CD4-positive, alpha-beta T cell treated with Interleukin-21 for 1 hour (primary cell): ENCODE measurements around the gene DHCR24.
"Not testable (repeated sequence)": the region's sequence is repeated elsewhere in the genome, so short reads cannot be mapped to it uniquely, and the experiment has no call there.

ENCODE experiments used
- DNase-seq: peaks from one replicate; pipeline ENCODE4 v3.0.0-alpha.2; 2020

DHCR24 gene

GRCh38 chr1:54885807-54886723 lies 930 bp downstream of the DHCR24 start:
- no peak for DNase-seq

DNA sequence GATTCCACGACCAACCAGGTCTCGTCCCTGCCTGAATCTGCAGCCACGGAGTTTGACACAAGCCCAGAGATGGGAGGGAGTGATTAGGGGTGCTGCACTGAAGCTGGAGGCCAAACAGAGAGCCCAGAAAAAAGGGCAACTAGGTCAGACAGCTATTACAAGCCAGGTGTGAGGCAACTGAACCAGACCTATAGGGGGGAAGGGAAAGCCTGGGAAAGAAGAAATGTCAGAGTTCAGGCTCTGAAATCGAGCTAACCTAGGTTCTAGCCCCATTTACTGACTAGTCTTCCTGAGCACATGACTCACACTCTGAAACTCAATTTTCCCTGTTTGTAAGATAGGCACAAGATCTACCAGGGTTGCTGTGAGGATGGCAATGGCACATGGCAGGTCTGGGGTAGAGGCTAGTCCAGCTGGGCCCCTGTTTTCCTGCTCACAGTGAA lies 1.7 kb downstream of the DHCR24 start:
- no peak for DNase-seq

DNA sequence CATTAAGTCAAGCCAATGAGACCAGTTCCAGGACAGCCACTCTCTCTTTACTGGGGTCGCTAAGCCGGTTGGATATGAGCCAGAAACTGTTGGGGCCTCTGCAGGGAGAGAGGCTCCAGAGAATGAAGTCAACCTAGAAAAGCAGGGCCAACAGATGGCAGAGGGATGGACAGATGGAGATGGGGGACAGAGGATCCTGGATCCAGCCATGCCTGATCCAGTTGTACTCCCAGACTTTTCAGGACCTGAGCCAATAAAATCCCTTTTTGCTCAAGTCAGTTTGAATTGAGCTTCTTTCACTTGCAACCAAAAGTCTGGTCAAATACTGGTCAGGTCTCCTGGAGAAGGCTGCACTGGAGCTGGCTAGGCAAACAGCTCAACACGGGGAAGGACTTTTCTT lies 2.2 kb downstream of the DHCR24 start:
- DNase-seq = no peak

DNA sequence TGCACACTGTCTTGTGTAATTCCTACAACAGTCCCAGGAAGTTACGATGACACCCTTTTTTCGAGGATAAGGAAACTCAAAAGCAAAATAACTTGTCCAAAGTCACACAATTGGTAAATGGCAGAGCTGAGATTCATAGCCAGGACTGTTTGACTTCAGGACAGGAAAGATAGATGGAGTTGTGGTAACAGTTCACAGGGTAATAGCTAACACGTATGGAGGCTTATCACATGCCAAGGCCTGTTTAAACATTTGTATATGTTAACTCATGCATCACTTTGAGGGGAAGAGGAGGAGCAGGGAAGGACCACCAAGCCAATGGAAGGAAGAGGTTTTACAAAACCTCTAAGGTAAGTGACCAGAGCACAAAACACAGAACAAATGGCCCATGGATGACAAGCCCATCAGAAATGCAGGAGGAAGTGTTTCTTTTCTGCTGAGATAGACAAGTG lies 2.8 kb downstream of the DHCR24 start:
- DNase-seq = no peak

DNA sequence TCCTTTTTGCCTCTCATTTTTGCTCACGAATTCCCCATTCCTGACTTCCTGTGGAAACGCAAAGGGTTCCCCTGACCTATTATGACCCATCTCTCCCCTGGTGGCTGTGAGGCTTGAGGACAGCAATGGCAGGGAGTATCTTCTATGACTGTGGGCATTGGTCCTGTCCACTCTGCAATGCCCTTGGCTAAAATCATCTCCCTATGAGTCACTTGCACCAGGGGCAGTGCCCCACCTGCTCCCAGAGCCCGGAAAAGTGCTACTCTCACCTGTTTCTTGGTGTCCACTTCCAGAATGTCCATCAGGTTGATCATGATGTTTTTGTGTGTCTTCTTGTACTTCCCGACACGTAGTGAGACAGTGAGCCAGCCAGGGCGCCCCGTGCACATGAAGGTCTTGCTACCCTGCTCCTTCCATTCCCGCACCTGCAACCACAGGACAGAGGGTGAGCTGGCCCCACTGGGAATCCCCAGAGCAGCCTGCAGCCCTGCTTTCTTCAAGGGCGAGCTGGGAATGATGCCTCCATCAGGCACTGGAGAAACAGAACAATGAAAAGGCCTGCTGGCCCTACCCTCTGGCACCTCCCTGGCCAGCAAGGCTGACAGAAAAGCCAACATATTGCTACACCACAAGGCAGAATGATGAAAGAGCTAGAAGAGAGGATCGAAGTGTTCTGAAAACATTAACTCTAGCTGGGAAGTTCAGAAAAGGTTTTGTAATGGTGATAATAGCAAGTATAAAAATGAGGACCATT lies 3.5 kb downstream of the DHCR24 start:
- no peak for DNase-seq

- no peak for DNase-seq
These were observed 4.5 kb downstream of the DHCR24 start for GRCh38 chr1:54882519-54882918.

GRCh38 chr1:54881604-54882003 lies 5.4 kb downstream of the DHCR24 start:
- DNase-seq = not testable (repeated sequence)

- no peak for DNase-seq
These were observed 7.1 kb downstream of the DHCR24 start for GRCh38 chr1:54879872-54880271.

DNA sequence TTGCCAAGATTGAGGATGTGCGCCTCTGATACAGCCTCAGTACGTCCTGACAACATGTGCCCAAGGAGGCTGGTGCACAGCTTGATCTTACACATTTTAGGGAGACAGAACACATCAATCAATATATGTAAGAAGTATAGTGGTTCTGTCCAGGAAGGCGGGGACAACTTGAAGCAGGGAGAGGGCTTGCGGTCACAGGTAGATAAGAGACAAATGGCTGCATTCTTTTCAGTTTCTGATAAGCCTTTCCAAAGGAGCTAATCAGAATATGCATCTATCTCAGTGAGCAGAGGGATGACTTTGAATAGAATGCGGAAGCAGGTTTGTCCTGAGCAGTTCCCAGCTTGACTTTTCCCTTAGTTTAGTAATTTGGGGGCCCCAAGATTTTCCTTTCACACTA lies 10.2 kb downstream of the DHCR24 start:
- DNase-seq = no peak

GRCh38 chr1:54875000-54875399 lies 12.0 kb downstream of the DHCR24 start:
- DNase-seq = no peak

GRCh38 chr1:54874079-54874830 lies 12.7 kb downstream of the DHCR24 start:
- no peak for DNase-seq

DNA sequence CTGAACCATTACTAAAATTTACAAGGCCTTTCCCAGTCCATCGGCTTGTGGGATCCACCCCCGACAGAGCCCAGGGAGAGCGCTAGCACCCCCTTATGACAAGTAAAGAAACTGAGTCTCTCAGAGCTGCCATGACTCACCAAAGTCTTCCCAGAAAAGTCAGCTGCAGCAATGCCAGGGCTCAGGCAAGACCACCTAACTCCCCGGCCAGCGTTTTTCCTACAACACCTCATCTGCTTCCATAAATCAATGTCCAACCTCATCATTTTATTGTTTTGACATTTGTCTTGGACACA lies 15.0 kb downstream of the DHCR24 start:
- DNase-seq = no peak

GRCh38 chr1:54871275-54872035 lies 15.5 kb downstream of the DHCR24 start:
- DNase-seq = no peak

DNA sequence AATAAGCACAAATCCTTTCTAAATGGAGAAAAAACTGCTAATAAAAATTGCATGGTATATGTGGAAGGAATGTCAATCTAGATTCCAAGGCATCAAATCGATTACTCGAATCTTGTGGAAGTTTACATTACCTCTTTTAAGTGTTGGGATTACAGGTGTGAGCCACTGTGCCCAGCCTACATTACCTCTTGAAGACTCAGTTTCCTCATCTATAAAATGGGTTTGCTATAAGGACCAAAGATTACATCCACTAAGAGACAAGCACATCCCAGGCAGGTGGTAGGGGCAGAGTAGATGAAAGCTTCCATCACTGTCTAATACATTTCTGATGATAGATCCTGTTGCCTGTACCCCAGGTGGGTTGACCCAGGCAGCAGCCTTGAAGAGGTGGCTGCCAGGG lies 16.1 kb downstream of the DHCR24 start:
- no peak for DNase-seq

DNA sequence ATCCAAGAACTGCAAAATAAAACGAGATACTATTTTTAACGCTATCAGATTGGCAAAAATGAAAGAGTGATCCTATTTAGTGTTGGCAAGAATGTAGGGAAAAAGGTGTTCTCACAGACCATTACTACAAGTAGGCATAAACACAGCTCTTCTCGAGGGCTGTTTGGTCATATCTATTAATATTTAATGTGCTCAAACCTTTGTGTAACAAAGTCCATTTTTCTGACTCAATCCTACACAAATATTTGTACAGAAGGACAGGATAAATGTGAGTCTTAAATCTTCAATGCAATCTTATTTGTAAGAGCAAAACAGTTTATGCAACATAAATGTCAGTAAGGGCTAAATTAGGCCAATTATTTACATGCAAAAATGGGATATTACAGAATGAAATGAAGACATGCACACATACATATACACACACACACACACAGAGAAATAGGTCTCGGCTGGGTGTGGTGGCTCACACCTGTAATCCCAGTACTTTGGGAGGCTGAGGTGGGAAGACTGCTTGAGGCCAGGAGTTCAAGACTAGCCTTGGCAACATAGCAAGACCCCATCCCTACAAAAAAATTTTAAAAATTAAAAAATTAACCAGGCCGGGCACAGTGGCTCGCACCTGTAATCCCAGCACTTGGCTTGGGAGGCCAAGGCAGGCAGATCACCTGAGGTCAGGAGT lies 17.7 kb downstream of the DHCR24 start:
- DNase-seq = no peak

DNA sequence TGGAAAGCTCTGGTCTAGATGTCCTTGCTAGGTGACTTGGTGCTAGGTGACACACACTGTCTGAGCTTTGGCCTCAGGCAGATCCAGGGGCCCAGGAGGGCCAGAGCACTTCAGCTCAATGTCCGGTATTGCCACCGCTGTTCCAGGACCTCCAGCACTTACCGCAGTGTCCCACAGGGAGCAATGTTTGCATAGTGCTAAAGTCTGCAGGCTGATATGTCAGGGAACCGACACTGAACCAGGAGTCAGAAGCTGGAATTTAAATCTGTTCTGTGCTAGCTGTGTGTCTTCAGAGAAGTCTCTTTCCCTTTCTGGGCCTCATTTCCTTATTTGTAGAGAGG lies 19.3 kb downstream of the DHCR24 start:
- no peak for DNase-seq

GRCh38 chr1:54866801-54867716 lies 19.9 kb downstream of the DHCR24 start:
- no peak for DNase-seq

GRCh38 chr1:54865238-54866073 lies 21.5 kb downstream of the DHCR24 start:
- no peak for DNase-seq

GRCh38 chr1:54864460-54865208 lies 22.4 kb downstream of the DHCR24 start:
- DNase-seq = no peak
